IMR-90 (cell line): ENCODE results near the gene CARD8. TPM values are rescaled to one million over a fixed set of nuclear protein-coding genes. Genes with fewer than 3 reads are reported as not detected.

Source experiments
- ATAC-seq: fragments of 200-7000 bp; cut with Tn5 transposase; 2 replicates; pipeline ENCODE4 v1.9.1; 2020; ENCODE audit warnings: low read depth, mild to moderate bottlenecking, moderate library complexity
- BruUV-seq: library from RNA; stranded (reverse); fragments of 400-500 nt; replicated peaks from 2 replicates; lab custom pipeline; 2021; lab: Mats Ljungman, UMichigan
- CTCF ChIA-PET: fragments of 300-600 bp; formaldehyde crosslinking; extraction: SDS; loops from one replicate; lab custom pipeline; 2021; ENCODE audit warnings: antibody characterized with exemption; lab: Yijun Ruan, JAX
- POLR2A ChIA-PET: fragments of 300-600 bp; sonication (Branson Sonifier 250); formaldehyde crosslinking; loops from one replicate; lab custom pipeline; 2022; ENCODE audit warnings: antibody characterized with exemption; ENCODE audit not compliant: unreplicated experiment; lab: Charles Lee
- DNase-seq: peaks from one replicate; pipeline ENCODE4 v3.0.0; 2013
- H2AFZ ChIP-seq: replicated peaks from 2 replicates; pipeline ENCODE3; 2013; ENCODE audit warnings: low read length, mild to moderate bottlenecking; ENCODE audit not compliant: poor library complexity
- H2AK5ac ChIP-seq: 2 replicates; pipeline ENCODE4 v1.6.1; 2013; ENCODE audit warnings: low read depth, low read length, inconsistent platforms
- H2AK9ac ChIP-seq: replicated peaks from 2 replicates; pipeline ENCODE3; 2013; ENCODE audit warnings: mild to moderate bottlenecking, low read depth, low read length, moderate library complexity; ENCODE audit not compliant: poor library complexity
- H2BK120ac ChIP-seq: 2 replicates; pipeline ENCODE4 v1.6.1; 2013; ENCODE audit warnings: low read depth, low read length, inconsistent platforms
- H2BK15ac ChIP-seq: 3 replicates; pipeline ENCODE4 v1.6.1; 2013; ENCODE audit warnings: low read depth, low read length, inconsistent platforms
- H2BK20ac ChIP-seq: 2 replicates; pipeline ENCODE4 v1.6.1; 2013; ENCODE audit warnings: low read depth, mild to moderate bottlenecking, inconsistent platforms, low read length, moderate library complexity
- H2BK5ac ChIP-seq: 2 replicates; pipeline ENCODE4 v1.6.1; 2013; ENCODE audit warnings: mild to moderate bottlenecking, low read depth, low read length, inconsistent platforms; ENCODE audit not compliant: poor library complexity, severe bottlenecking
- H3K14ac ChIP-seq: replicated peaks from 2 replicates; pipeline ENCODE4 v1.6.1; 2013; ENCODE audit warnings: low read depth, low read length, inconsistent platforms
- H3K18ac ChIP-seq: 2 replicates; pipeline ENCODE4 v1.6.1; 2013; ENCODE audit warnings: low read depth, low read length, control low read depth
- H3K23ac ChIP-seq: 2 replicates; pipeline ENCODE4 v1.6.1; 2013; ENCODE audit warnings: low read depth, low read length, inconsistent platforms
- H3K27ac ChIP-seq: 2 replicates; pipeline ENCODE4 v1.5.1; 2013; ENCODE audit warnings: mild to moderate bottlenecking, control low read depth, low read length; ENCODE audit not compliant: insufficient read depth
- H3K27me3 ChIP-seq: 2 replicates; pipeline ENCODE4 v1.6.1; 2013; ENCODE audit warnings: low read length; ENCODE audit not compliant: control insufficient read depth, insufficient read depth
- H3K36me3 ChIP-seq: 2 replicates; pipeline ENCODE4 v1.6.1; 2013; ENCODE audit warnings: low read length, mixed read lengths; ENCODE audit not compliant: control insufficient read depth, insufficient read depth
- H3K4ac ChIP-seq: 2 replicates; pipeline ENCODE4 v1.6.1; 2013; ENCODE audit warnings: low read depth, low read length, inconsistent platforms
- H3K4me1 ChIP-seq: 2 replicates; pipeline ENCODE4 v1.6.1; 2013; ENCODE audit warnings: low read length, mixed read lengths; ENCODE audit not compliant: control insufficient read depth, insufficient read depth
- H3K4me2 ChIP-seq: 2 replicates; pipeline ENCODE4 v1.6.1; 2013; ENCODE audit warnings: low read depth, mild to moderate bottlenecking, control low read depth, low read length, moderate library complexity
- H3K4me3 ChIP-seq: 2 replicates; pipeline ENCODE4 v1.5.1; 2013; ENCODE audit warnings: low read depth, mild to moderate bottlenecking, control low read depth, low read length, moderate library complexity; ENCODE audit not compliant: insufficient read depth
- H3K56ac ChIP-seq: 2 replicates; pipeline ENCODE4 v1.6.1; 2013; ENCODE audit warnings: low read length, inconsistent platforms; ENCODE audit not compliant: insufficient read depth; ENCODE audit errors: extremely low read depth
- H3K79me1 ChIP-seq, 2 experiments: 2 replicates each; pipeline ENCODE4 v1.6.1; 2013; ENCODE audit warnings: low read length in 2 of 2, inconsistent platforms in 1 of 2, low read depth in 1 of 2
- H3K9ac ChIP-seq: 2 replicates; pipeline ENCODE4 v1.6.1; 2013; ENCODE audit warnings: low read depth, low read length, control low read depth
- H3K9me1 ChIP-seq: 2 replicates; pipeline ENCODE4 v1.6.1; 2013; ENCODE audit warnings: low read length, inconsistent platforms; ENCODE audit not compliant: insufficient read depth
- H3K9me3 ChIP-seq: 2 replicates; pipeline ENCODE4 v1.6.1; 2013; ENCODE audit warnings: low read length; ENCODE audit not compliant: control insufficient read depth, insufficient read depth
- H4K20me1 ChIP-seq: 2 replicates; pipeline ENCODE4 v1.6.1; 2013; ENCODE audit warnings: low read length, inconsistent platforms; ENCODE audit not compliant: insufficient read depth
- H4K5ac ChIP-seq: 2 replicates; pipeline ENCODE4 v1.6.1; 2013; ENCODE audit warnings: mild to moderate bottlenecking, low read depth, low read length, control low read depth
- H4K8ac ChIP-seq, 2 experiments: 2 replicates each; pipeline ENCODE4 v1.6.1; 2013; ENCODE audit warnings: low read depth in 2 of 2, low read length in 2 of 2, control low read depth in 1 of 2, inconsistent platforms in 1 of 2
- H4K91ac ChIP-seq: 2 replicates; pipeline ENCODE4 v1.6.1; 2013; ENCODE audit warnings: low read depth, low read length, inconsistent platforms; ENCODE audit not compliant: insufficient read depth
- MAFK ChIP-seq: IDR thresholded peaks from 2 replicates; pipeline ENCODE4 v1.6.1; 2012; ENCODE audit warnings: low read depth, low read length, improper control_type of control experiment
- SMC3 ChIP-seq: fragments of 150-350 bp; IDR thresholded peaks from 2 replicates; pipeline ENCODE4 v1.6.1; 2016; ENCODE audit warnings: low read depth, mild to moderate bottlenecking, antibody characterized with exemption, low read length, moderate library complexity
- WGBS, 2 experiments: methylation state at CpG; one replicate each; pipeline versions ENCODE4 v1.1.5 to v1.1.7; 2013; ENCODE audit warnings: missing lambda C conversion rate in 2 of 2; ENCODE audit not compliant: insufficient read length in 1 of 2; ENCODE audit errors: extremely low coverage in 2 of 2; 5-methylcytosine and 5-hydroxymethylcytosine counted together
- dilution Hi-C: fragments of 300-500 bp; cut with HindIII; formaldehyde crosslinking; loops from one replicate; pipeline ENCODE4 v1.14.3; 2018; ENCODE audit warnings: low sequenced_read_pairs; ENCODE audit not compliant: unreplicated experiment
- in situ Hi-C: fragments of 300-500 bp; cut with MboI; formaldehyde crosslinking; loops from 3 replicates; pipeline ENCODE4 v1.14.3; 2019; ENCODE audit warnings: low sequenced_read_pairs, inconsistent platforms, mixed read lengths
- intact Hi-C: fragments of 100-400 bp; cut with micrococcal nuclease; formaldehyde crosslinking; loops from 2 replicates; pipeline ENCODE4 v1.10.0; 2022
- polyA plus RNA-seq, 3 experiments: library from polyadenylated mRNA; depleted of rRNA; stranded (reverse); fragments of >200 nt; gene quantifications; 2 replicates each; pipeline ENCODE4 v1.2.3, GENCODE V29; 2012; ENCODE audit warnings: low replicate concordance in 1 of 3
- total RNA-seq: library from RNA; depleted of rRNA; stranded (reverse); fragments of >200 nt; gene quantifications from 2 replicates; pipeline ENCODE4 v1.2.3, GENCODE V29; 2012

The CARD8 gene
- total and polyA plus RNA-seq, 2 of the 4 experiments (the other 2 are of a cell fraction) = 11.3 to 15.5 TPM

DNA sequence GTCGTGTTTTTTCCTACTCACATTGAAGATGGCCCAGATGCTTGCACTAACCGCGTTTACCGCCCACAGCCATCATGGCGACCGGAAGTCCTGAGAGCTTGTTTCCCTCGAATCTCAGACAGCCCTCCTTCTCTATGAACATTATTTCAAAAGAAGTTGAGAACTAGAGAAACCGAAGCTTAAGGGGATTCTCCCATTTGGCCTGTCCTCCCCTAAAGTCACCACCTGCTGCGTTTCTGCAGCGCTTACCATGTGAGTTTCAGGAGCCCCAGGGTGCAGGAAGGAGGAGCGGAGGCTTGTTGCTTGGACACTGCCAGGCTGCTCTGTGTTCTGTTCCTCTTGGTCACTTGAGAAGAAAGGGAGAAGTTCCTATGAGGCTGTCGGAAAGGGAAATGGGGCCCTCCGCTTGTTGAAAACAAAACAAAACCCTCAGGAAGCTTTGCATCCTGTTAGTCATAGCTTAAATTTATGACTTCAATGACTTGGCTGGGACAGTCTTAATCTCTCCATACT, 6.2 kb downstream of the CARD8 start:
- intact Hi-C loops = no loop called here
- no peak overlapping the region for H4K91ac ChIP-seq
- ATAC-seq = no peak

More for the DNA sequence above, 6.2 kb downstream of the CARD8 start:
- Histone ChIP-seq H2BK120ac (no peak overlapping the region), H2AK5ac (no peak overlapping the region), H3K4ac (no peak overlapping the region), H4K8ac (no peak overlapping the region), H3K27ac (no peak overlapping the region), H2BK5ac (no peak overlapping the region), H3K36me3 (peaks cover 11% of the 10 kb centered on the region), H4K5ac (no peak overlapping the region), H3K56ac (no peak overlapping the region), H3K14ac (peak overlapping the region; percentile 32; the same call in 1 of the 2 replicates), H2AK9ac (no peak overlapping the region), H3K9me1 (no peaks in the 10 kb centered on the region), H3K4me3 (no peak overlapping the region), H2BK15ac (no peak overlapping the region), H3K18ac (no peak overlapping the region), H3K4me1 (no peaks in the 10 kb centered on the region), H3K9me3 (no peaks in the 10 kb centered on the region), H3K27me3 (no peaks in the 10 kb centered on the region), H2BK20ac (no peak overlapping the region), H3K23ac (no peak overlapping the region), H3K9ac (no peak overlapping the region), H3K79me1 (peaks cover 19 to 39% of the 10 kb centered on the region in 2 experiments), H3K4me2 (no peak overlapping the region), H4K20me1 (no peaks in the 10 kb centered on the region), H2AFZ (no peak overlapping the region)
- BruUV-seq = no TSS peak
- POLR2A ChIA-PET = no interaction called here
- dilution Hi-C loops (no loop called here), in situ Hi-C loops (no loop called here)
- DNase-seq = no peak
- TF ChIP-seq SMC3 = no peak
- no peak for TF ChIP-seq MAFK
- CTCF ChIA-PET = interaction anchor here (0.6 kb wide), 1 partner anchor 11 kb away, joined by 3 read pairs; no protein-coding TSS in a partner anchor
- 100% methylated on average over 1 of the region's 13 CpGs; no CpG with 5 or more reads in 1 of the 2 experiments for WGBS, 2 experiments
